Lung (tissue), 12 donors: ENCODE measurements around the gene PRKG1. TPM values are rescaled to one million over a fixed set of nuclear protein-coding genes. Genes with fewer than 3 reads are reported as not detected.

Source experiments
- ATAC-seq: fragments of 200-7000 bp; cut with Tn5 transposase; one replicate; pipeline ENCODE4 v1.9.1; 2020; ENCODE audit warnings: moderate number of reproducible peaks; ENCODE audit not compliant: insufficient read depth, low FRiP score
- DNase-seq, 3 donors: peaks; one replicate each; pipeline ENCODE4 v3.0.0-alpha.2; 2013 to 2017
- H3K27ac ChIP-seq, 2 donors: one replicate each; pipeline ENCODE4 v1.5.1; 2013; ENCODE audit warnings: mild to moderate bottlenecking in 2 of 2, moderate library complexity in 2 of 2, control low read depth in 1 of 2, inconsistent platforms in 1 of 2, low read depth in 1 of 2, low read length in 1 of 2
- H3K27me3 ChIP-seq, 3 donors: one replicate each; pipeline ENCODE4 v1.5.1; 2013; ENCODE audit warnings: low read length in 2 of 3; ENCODE audit not compliant: control insufficient read depth in 3 of 3, insufficient read depth in 3 of 3
- H3K36me3 ChIP-seq, 4 donors: one replicate each; pipeline ENCODE4 v1.5.1; 2013; ENCODE audit warnings: low read length in 4 of 4, mild to moderate bottlenecking in 1 of 4, moderate library complexity in 1 of 4; ENCODE audit not compliant: control insufficient read depth in 4 of 4, insufficient read depth in 4 of 4
- H3K4me1 ChIP-seq, 5 donors: one replicate each; pipeline ENCODE4 v1.5.1; 2013; ENCODE audit warnings: low read length in 5 of 5, mild to moderate bottlenecking in 2 of 5, moderate library complexity in 1 of 5; ENCODE audit not compliant: control insufficient read depth in 5 of 5, insufficient read depth in 5 of 5
- H3K4me3 ChIP-seq: one replicate; pipeline ENCODE4 v1.5.1; 2013; ENCODE audit warnings: mild to moderate bottlenecking, control low read depth, moderate library complexity
- H3K9ac ChIP-seq, 2 donors: one replicate each; pipeline ENCODE4 v1.5.1; 2013; ENCODE audit warnings: low read length in 2 of 2, control low read depth in 1 of 2; ENCODE audit not compliant: insufficient read depth in 1 of 2
- H3K9me3 ChIP-seq, 4 donors: one replicate each; pipeline ENCODE4 v1.5.1; 2013; ENCODE audit warnings: low read length in 3 of 4, mild to moderate bottlenecking in 1 of 4, moderate library complexity in 1 of 4; ENCODE audit not compliant: control insufficient read depth in 4 of 4, insufficient read depth in 3 of 4
- CTCF ChIP-seq: IDR thresholded peaks from 2 replicates; pipeline ENCODE4 v1.5.1; 2012; ENCODE audit warnings: mild to moderate bottlenecking; ENCODE audit errors: control extremely low read depth, extremely low read depth
- WGBS, 2 donors: extraction: QIAGEN DNeasy Blood & Tissue Kit; methylation state at CpG; one replicate each; pipeline ENCODE4 v1.1.7; 2013; 5-methylcytosine and 5-hydroxymethylcytosine counted together
- polyA plus RNA-seq, 2 donors: library from polyadenylated mRNA; stranded (reverse); fragments of 200-250 nt; gene quantifications; one replicate each; pipeline ENCODE4 v1.2.1, GENCODE V29; 2013
- total RNA-seq, 2 donors: library from RNA; depleted of rRNA in 1 of 2; stranded (reverse); fragments of >200 nt in 1 of 2; gene quantifications; one replicate each; pipeline ENCODE4 v1.2.1, GENCODE V29; 2014 to 2021
- donor health status: control.
- donor health status: control.
- donor health status: Bipolar disorder and iron deficiency.
- donor health status: healthy.
- donor health status: DM: yes; HTN: yes; CAD: no.

The PRKG1 gene
- total and polyA plus RNA-seq, 4 donors = 2.1 to 50.8 (median 15.1) TPM

- H3K27me3 ChIP-seq = no peaks in the 10 kb centered on the region
- H3K36me3 ChIP-seq = no peaks in the 10 kb centered on the region
- H3K4me3 ChIP-seq = no peak overlapping the region
- TF ChIP-seq CTCF = no peak
- H3K9ac ChIP-seq = no peak overlapping the region
- no peaks in the 10 kb centered on the region for H3K9me3 ChIP-seq
- 95 to 96% methylated on average over 3 of the region's 3 CpGs for WGBS, 2 donors
- ATAC-seq (no peak), DNase-seq (no peak)
- peaks cover 0 to 6% (median 3%) of the 10 kb centered on the region in 5 donors for H3K4me1 ChIP-seq
- no peak overlapping the region for H3K27ac ChIP-seq
These were observed 799.8 kb downstream of the PRKG1 start for GRCh38 chr10:51874131-51874530.

GRCh38 chr10:51875610-51876009 is 801.3 kb downstream of the PRKG1 start:
- no peaks in the 10 kb centered on the region for H3K9me3 ChIP-seq
- WGBS, 2 donors = 70 to 79% methylated on average over 5 of the region's 5 CpGs
- no peak overlapping the region for H3K27ac ChIP-seq

GRCh38 chr10:51876503-51876902 is 802.2 kb downstream of the PRKG1 start:
- Histone ChIP-seq H3K4me1 (peaks cover 0 to 6% (median 3%) of the 10 kb centered on the region in 5 donors), H3K27me3 (no peaks in the 10 kb centered on the region), H3K36me3 (no peaks in the 10 kb centered on the region), H3K27ac (peak overlapping the region in 1 of 2 donors; percentile 17), H3K4me3 (no peak overlapping the region), H3K9me3 (no peaks in the 10 kb centered on the region), H3K9ac (peak overlapping the region in 1 of 2 donors; percentile 23)
- no peak for ATAC-seq
- DNase-seq = peak in 2 of 3 donors; percentile 25 to 46
- no peak for TF ChIP-seq CTCF
- 70 to 81% methylated on average over 4 of the region's 4 CpGs for WGBS, 2 donors

More at GRCh38 chr10:51875610-51876009, 801.3 kb downstream of the PRKG1 start:
- H3K36me3 ChIP-seq = no peaks in the 10 kb centered on the region
- H3K9ac ChIP-seq = no peak overlapping the region
- ATAC-seq (no peak), DNase-seq (peak in 1 of 3 donors; percentile 31)
- H3K4me3 ChIP-seq = no peak overlapping the region
- no peak for TF ChIP-seq CTCF
- no peaks in the 10 kb centered on the region for H3K27me3 ChIP-seq
- H3K4me1 ChIP-seq = peaks cover 0 to 6% (median 3%) of the 10 kb centered on the region in 5 donors

- no peak overlapping the region for H3K27ac ChIP-seq
- H3K9me3 ChIP-seq = no peaks in the 10 kb centered on the region
These were observed 802.7 kb downstream of the PRKG1 start for GRCh38 chr10:51876979-51877378.

More at GRCh38 chr10:51876979-51877378, 802.7 kb downstream of the PRKG1 start:
- TF ChIP-seq CTCF = no peak
- ATAC-seq (no peak), DNase-seq (no peak)
- WGBS, 2 donors = 91% methylated on average over 2 of the region's 2 CpGs
- no peaks in the 10 kb centered on the region for H3K27me3 ChIP-seq
- H3K4me3 ChIP-seq = no peak overlapping the region
- peaks cover 0 to 6% (median 3%) of the 10 kb centered on the region in 5 donors for H3K4me1 ChIP-seq
- no peak overlapping the region for H3K9ac ChIP-seq
- H3K36me3 ChIP-seq = no peaks in the 10 kb centered on the region
